Mesenteric fat pad (tissue), 1 donor: ENCODE data around the gene APOB. TPM values are rescaled to one million over a fixed set of nuclear protein-coding genes. Genes with fewer than 3 reads are reported as not detected.
A peak's percentile ranks its signal among the peaks of the same experiment; 100 is the strongest.

ENCODE experiments used
- DNase-seq: peaks from one replicate; pipeline ENCODE4 v3.0.0-alpha.2; 2020; ENCODE audit warnings: low spot score
- total RNA-seq: library from RNA; stranded (reverse); fragmentation: NEBNext Ultra II Directional; extraction: Animal tissue kit (Norgen Biotek cat#: 25700); gene quantifications from one replicate; pipeline ENCODE4 v1.2.1, GENCODE V29; 2021
- donor health status: DM: yes; HTN: yes; CAD: no.

Gene APOB
- total RNA-seq, 1 donor from 2014 or later: 8.5 TPM

GRCh38 chr2:20953146-20953824 is 90.6 kb downstream of the APOB start:
- peak; percentile 69 for DNase-seq

Other genes with a start within 250 kb of the APOB start
- 12.7 TPM for gene LDAH, start 221.0 kb downstream of the APOB start, total RNA-seq
- 0.06 TPM for gene TDRD15, start 79.9 kb upstream of the APOB start, total RNA-seq